ENCODE results near the gene PITX1. TPM values are rescaled to one million over a fixed set of nuclear protein-coding genes. Genes with fewer than 3 reads are reported as not detected.

PITX1 gene
- polyA plus RNA-seq, 1 experiment = 14.3 TPM

- no peak overlapping the region for H3K4me3 ChIP-seq (ENCODE audit: low read depth, low read length)
- ChIA-PET CTCF (interaction anchor here (1.3 kb wide), 1 partner anchor 9 kb away, joined by 3 read pairs; no protein-coding TSS in a partner anchor), POLR2A (no interaction called here)
- H3K36me3 ChIP-seq (ENCODE audit: control insufficient read depth, insufficient read depth, low read length) = no peaks in the 10 kb centered on the region
- no peak for DNase-seq (ENCODE audit: low read depth)
- TF ChIP-seq CTCF (IDR thresholded peaks at IDR 0.05; ENCODE audit: insufficient read depth, low read depth, low read length) = no peak
- H3K27me3 ChIP-seq (ENCODE audit: control insufficient read depth, insufficient read depth, low read length) = peaks cover 12% of the 10 kb centered on the region
Observed at GRCh38 chr5:135057233-135057632, 23.2 kb upstream of the PITX1 start.

- no peaks in the 10 kb centered on the region for H3K36me3 ChIP-seq (ENCODE audit: control insufficient read depth, insufficient read depth, low read length)
- H3K27me3 ChIP-seq (ENCODE audit: control insufficient read depth, insufficient read depth, low read length) = peaks cover 14% of the 10 kb centered on the region
- TF ChIP-seq CTCF (IDR thresholded peaks at IDR 0.05; ENCODE audit: insufficient read depth, low read depth, low read length) = no peak
- ChIA-PET POLR2A (no interaction called here), CTCF (interaction anchor here (0.5 to 1.3 kb wide), 2 partner anchors 9 to 106 kb away, joined by 3 read pairs; no protein-coding TSS in a partner anchor)
- no peak for DNase-seq (ENCODE audit: low read depth)
- H3K4me3 ChIP-seq (ENCODE audit: low read depth, low read length) = no peak overlapping the region
Observed at GRCh38 chr5:135056316-135057030, 22.4 kb upstream of the PITX1 start.

GRCh38 chr5:135055396-135055795 is 21.4 kb upstream of the PITX1 start:
- ChIA-PET POLR2A (no interaction called here), CTCF (no interaction called here)
- Histone ChIP-seq H3K36me3 (ENCODE audit: control insufficient read depth, insufficient read depth, low read length) (no peaks in the 10 kb centered on the region), H3K4me3 (ENCODE audit: low read depth, low read length) (no peak overlapping the region), H3K27me3 (ENCODE audit: control insufficient read depth, insufficient read depth, low read length) (peaks cover 24% of the 10 kb centered on the region)
- TF ChIP-seq CTCF (IDR thresholded peaks at IDR 0.05; ENCODE audit: insufficient read depth, low read depth, low read length) = no peak
- no peak for DNase-seq (ENCODE audit: low read depth)

- no peak for TF ChIP-seq CTCF (IDR thresholded peaks at IDR 0.05; ENCODE audit: insufficient read depth, low read depth, low read length)
- Histone ChIP-seq H3K36me3 (ENCODE audit: control insufficient read depth, insufficient read depth, low read length) (no peaks in the 10 kb centered on the region), H3K27me3 (ENCODE audit: control insufficient read depth, insufficient read depth, low read length) (peaks cover 27% of the 10 kb centered on the region), H3K4me3 (ENCODE audit: low read depth, low read length) (no peak overlapping the region)
- CTCF ChIA-PET = no interaction called here
- POLR2A ChIA-PET = no interaction called here
- DNase-seq (ENCODE audit: low read depth) = no peak
Observed at GRCh38 chr5:135054546-135054945, 20.5 kb upstream of the PITX1 start.

GRCh38 chr5:135053989-135054388 is 20.0 kb upstream of the PITX1 start:
- ChIA-PET CTCF (no interaction called here), POLR2A (no interaction called here)
- DNase-seq (ENCODE audit: low read depth) = no peak
- Histone ChIP-seq H3K36me3 (ENCODE audit: control insufficient read depth, insufficient read depth, low read length) (no peaks in the 10 kb centered on the region), H3K4me3 (ENCODE audit: low read depth, low read length) (no peak overlapping the region), H3K27me3 (ENCODE audit: control insufficient read depth, insufficient read depth, low read length) (peaks cover 29% of the 10 kb centered on the region)
- no peak for TF ChIP-seq CTCF (IDR thresholded peaks at IDR 0.05; ENCODE audit: insufficient read depth, low read depth, low read length)

Measured in BJ (cell line).